Loucy (cell line): ENCODE measurements around the gene TRAF2.

ENCODE experiments used
- H2AFZ ChIP-seq: fragments of 200-600 bp; sonication (generic); 2 replicates; pipeline ENCODE4 v1.6.0; 2016; ENCODE audit warnings: antibody characterized with exemption, mild to moderate bottlenecking, low read length, moderate library complexity
- H3F3A ChIP-seq: fragments of 200-600 bp; 2 replicates; pipeline ENCODE4 v1.6.0; 2016; ENCODE audit warnings: antibody characterized with exemption, low read depth, mild to moderate bottlenecking
- H3K27me3 ChIP-seq: fragments of 200-600 bp; sonication (generic); 2 replicates; pipeline ENCODE4 v1.6.1; 2014; ENCODE audit warnings: low read length, mild to moderate bottlenecking; ENCODE audit not compliant: insufficient read depth, poor library complexity, severe bottlenecking
- H3K36me3 ChIP-seq: fragments of 200-600 bp; sonication (generic); 2 replicates; pipeline ENCODE4 v1.6.1; 2016; ENCODE audit warnings: low read length; ENCODE audit not compliant: insufficient read depth
- H3K4me1 ChIP-seq: fragments of 200-600 bp; sonication (generic); 2 replicates; pipeline ENCODE4 v1.5.1; 2014; ENCODE audit warnings: low read length, mild to moderate bottlenecking; ENCODE audit not compliant: insufficient read depth, poor library complexity, severe bottlenecking
- H3K4me2 ChIP-seq: fragments of 200-600 bp; sonication (generic); 2 replicates; pipeline ENCODE4 v1.6.0; 2014; ENCODE audit warnings: antibody characterized with exemption, low read length, low read depth, mild to moderate bottlenecking; ENCODE audit not compliant: poor library complexity, severe bottlenecking
- H3K4me3 ChIP-seq: fragments of 200-600 bp; sonication (generic); 2 replicates; pipeline ENCODE4 v1.5.1; 2014; ENCODE audit warnings: low read length, mild to moderate bottlenecking, mixed read lengths; ENCODE audit not compliant: poor library complexity, severe bottlenecking
- H3K79me2 ChIP-seq: fragments of 200-600 bp; sonication (generic); 2 replicates; pipeline ENCODE4 v1.6.1; 2014; ENCODE audit warnings: low read length; ENCODE audit not compliant: insufficient read depth
- H3K9ac ChIP-seq: fragments of 200-600 bp; sonication (generic); 2 replicates; pipeline ENCODE4 v1.6.0; 2014; ENCODE audit warnings: mild to moderate bottlenecking, low read depth, low read length, moderate library complexity; ENCODE audit not compliant: poor library complexity, severe bottlenecking
- H3K9me2 ChIP-seq: fragments of 200-600 bp; sonication (generic); replicated peaks from 2 replicates; pipeline ENCODE4 v1.6.1; 2016; ENCODE audit warnings: low read depth, low read length, mixed read lengths
- H3K9me3 ChIP-seq: fragments of 200-600 bp; sonication (generic); 2 replicates; pipeline ENCODE4 v1.6.1; 2014; ENCODE audit warnings: mild to moderate bottlenecking, antibody characterized with exemption, low read length, low read depth; ENCODE audit not compliant: insufficient read depth
- H4K20me1 ChIP-seq: fragments of 200-600 bp; sonication (generic); 2 replicates; pipeline ENCODE4 v1.6.0; 2014; ENCODE audit warnings: antibody characterized with exemption, low read length, mild to moderate bottlenecking; ENCODE audit not compliant: insufficient read depth, poor library complexity, severe bottlenecking
- EZH2phosphoT487 ChIP-seq: fragments of 200-600 bp; IDR thresholded peaks from 2 replicates; pipeline ENCODE4 v1.6.1; 2018; ENCODE audit warnings: antibody characterized with exemption, mild to moderate bottlenecking, moderate library complexity, borderline replicate concordance
- TF ChIP-seq, protein P1 (sequence below): fragments of 200-600 bp; sonication (generic); conservative IDR thresholded peaks from 2 replicates; pipeline ENCODE4 v1.5.1; 2014; ENCODE audit warnings: mild to moderate bottlenecking, antibody characterized with exemption, low read length

Gene TRAF2

DNA sequence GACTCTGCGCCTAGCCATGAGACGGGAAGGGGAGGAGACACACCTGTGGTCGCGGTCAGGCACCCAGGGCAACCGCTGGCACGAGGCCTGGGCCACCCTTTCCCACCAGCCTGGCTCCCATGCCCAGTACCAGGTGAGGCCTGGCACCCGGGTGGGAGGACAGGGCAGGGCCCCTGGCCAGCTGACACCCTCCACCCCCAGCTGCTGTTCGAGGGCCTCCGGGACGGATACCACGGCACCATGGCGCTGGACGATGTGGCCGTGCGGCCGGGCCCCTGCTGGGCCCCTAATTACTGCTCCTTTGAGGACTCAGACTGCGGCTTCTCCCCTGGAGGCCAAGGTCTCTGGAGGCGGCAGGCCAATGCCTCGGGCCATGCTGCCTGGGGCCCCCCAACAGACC, 29.1 kb upstream of the TRAF2 start:
- Histone ChIP-seq H3K79me2 (no peaks in the 10 kb centered on the region), H3K4me3 (no peak overlapping the region), H2AFZ (no peak overlapping the region), H3K9ac (no peak overlapping the region), H3F3A (no peaks in the 10 kb centered on the region), H3K4me1 (no peaks in the 10 kb centered on the region), H3K27me3 (no peaks in the 10 kb centered on the region), H3K9me2 (no peaks in the 10 kb centered on the region), H3K36me3 (peaks cover 4% of the 10 kb centered on the region; the same call in 1 of the 2 replicates), H3K9me3 (no peaks in the 10 kb centered on the region), H4K20me1 (peaks cover 3% of the 10 kb centered on the region), H3K4me2 (no peak overlapping the region)
- no peak for TF ChIP-seq EZH2phosphoT487
- TF ChIP-seq, protein P1, sequence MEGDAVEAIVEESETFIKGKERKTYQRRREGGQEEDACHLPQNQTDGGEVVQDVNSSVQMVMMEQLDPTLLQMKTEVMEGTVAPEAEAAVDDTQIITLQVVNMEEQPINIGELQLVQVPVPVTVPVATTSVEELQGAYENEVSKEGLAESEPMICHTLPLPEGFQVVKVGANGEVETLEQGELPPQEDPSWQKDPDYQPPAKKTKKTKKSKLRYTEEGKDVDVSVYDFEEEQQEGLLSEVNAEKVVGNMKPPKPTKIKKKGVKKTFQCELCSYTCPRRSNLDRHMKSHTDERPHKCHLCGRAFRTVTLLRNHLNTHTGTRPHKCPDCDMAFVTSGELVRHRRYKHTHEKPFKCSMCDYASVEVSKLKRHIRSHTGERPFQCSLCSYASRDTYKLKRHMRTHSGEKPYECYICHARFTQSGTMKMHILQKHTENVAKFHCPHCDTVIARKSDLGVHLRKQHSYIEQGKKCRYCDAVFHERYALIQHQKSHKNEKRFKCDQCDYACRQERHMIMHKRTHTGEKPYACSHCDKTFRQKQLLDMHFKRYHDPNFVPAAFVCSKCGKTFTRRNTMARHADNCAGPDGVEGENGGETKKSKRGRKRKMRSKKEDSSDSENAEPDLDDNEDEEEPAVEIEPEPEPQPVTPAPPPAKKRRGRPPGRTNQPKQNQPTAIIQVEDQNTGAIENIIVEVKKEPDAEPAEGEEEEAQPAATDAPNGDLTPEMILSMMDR = no peak

DNA sequence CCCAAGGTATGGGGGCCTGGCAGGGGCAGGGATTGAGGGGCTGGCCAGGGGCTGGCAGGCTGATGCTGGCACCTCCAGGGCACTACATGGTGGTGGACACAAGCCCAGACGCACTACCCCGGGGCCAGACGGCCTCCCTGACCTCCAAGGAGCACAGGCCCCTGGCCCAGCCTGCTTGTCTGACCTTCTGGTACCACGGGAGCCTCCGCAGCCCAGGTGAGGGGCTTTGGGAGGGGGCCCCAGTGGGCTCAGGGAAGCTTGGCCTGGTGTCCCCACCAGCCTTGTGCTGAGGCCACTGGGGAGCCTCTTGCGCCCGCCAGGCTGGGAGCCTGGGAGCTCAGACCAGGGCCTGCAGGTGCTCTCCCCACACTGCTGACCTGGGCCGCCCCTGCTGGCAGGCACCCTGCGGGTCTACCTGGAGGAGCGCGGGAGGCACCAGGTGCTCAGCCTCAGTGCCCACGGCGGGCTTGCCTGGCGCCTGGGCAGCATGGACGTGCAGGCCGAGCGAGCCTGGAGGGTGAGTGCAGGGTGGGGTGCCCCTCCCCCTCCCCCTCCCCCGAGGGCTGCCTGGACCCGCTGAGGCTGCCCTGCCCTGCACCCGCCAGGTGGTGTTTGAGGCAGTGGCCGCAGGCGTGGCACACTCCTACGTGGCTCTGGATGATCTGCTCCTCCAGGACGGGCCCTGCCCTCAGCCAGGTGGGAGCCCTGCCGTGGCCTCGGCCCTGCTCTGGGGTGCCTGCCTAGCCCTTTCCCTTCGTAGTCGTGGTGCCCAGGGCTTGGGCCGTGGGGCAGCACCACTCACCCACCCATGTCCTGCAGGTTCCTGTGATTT, 28.5 kb upstream of the TRAF2 start:
- Histone ChIP-seq H2AFZ (no peak overlapping the region), H4K20me1 (peaks cover 3% of the 10 kb centered on the region), H3K9ac (no peak overlapping the region), H3K4me3 (no peak overlapping the region), H3K9me3 (no peaks in the 10 kb centered on the region), H3K4me1 (no peaks in the 10 kb centered on the region), H3K27me3 (no peaks in the 10 kb centered on the region), H3K9me2 (no peaks in the 10 kb centered on the region), H3K4me2 (no peak overlapping the region), H3K79me2 (peaks cover 1% of the 10 kb centered on the region; the same call in 1 of the 2 replicates), H3F3A (no peaks in the 10 kb centered on the region), H3K36me3 (peaks cover 11% of the 10 kb centered on the region; the same call in 1 of the 2 replicates)
- TF ChIP-seq, protein P1 = no peak
- no peak for TF ChIP-seq EZH2phosphoT487

DNA sequence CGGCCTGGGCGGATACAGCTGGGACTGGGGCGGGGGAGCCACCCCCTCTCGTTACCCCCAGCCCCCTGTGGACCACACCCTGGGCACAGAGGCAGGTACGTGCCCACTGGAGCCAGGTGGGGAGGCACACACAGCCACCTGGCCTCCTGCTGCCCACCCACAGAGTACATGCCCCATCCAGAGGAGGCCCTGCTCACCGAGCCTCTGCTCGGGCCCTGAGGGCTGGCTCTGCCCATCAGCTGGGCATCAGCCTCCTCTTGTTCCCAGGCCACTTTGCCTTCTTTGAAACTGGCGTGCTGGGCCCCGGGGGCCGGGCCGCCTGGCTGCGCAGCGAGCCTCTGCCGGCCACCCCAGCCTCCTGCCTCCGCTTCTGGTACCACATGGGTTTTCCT, 27.9 kb upstream of the TRAF2 start:
- Histone ChIP-seq H3K9me3 (no peaks in the 10 kb centered on the region), H3K9me2 (no peaks in the 10 kb centered on the region), H4K20me1 (peaks cover 8% of the 10 kb centered on the region), H3K9ac (no peak overlapping the region), H3K79me2 (peaks cover 8% of the 10 kb centered on the region; the same call in 1 of the 2 replicates), H3K36me3 (peaks cover 17% of the 10 kb centered on the region; the same call in 1 of the 2 replicates), H3K4me3 (no peak overlapping the region), H3K4me2 (no peak overlapping the region), H3K27me3 (no peaks in the 10 kb centered on the region), H3F3A (no peaks in the 10 kb centered on the region), H3K4me1 (peaks cover under 1% of the 10 kb centered on the region), H2AFZ (no peak overlapping the region)
- TF ChIP-seq, protein P1 = no peak
- no peak for TF ChIP-seq EZH2phosphoT487
